NCI-H2196 treated with DMSO at 0.1 percent for 48 hours (cell line): Measurements from ENCODE around the gene LGALS8.

Source experiments
- DNase-seq: peaks from one replicate; lab custom pipeline; 2025; ENCODE audit not compliant: unreplicated experiment; lab: John Stamatoyannopoulos, UW

Gene LGALS8

DNA sequence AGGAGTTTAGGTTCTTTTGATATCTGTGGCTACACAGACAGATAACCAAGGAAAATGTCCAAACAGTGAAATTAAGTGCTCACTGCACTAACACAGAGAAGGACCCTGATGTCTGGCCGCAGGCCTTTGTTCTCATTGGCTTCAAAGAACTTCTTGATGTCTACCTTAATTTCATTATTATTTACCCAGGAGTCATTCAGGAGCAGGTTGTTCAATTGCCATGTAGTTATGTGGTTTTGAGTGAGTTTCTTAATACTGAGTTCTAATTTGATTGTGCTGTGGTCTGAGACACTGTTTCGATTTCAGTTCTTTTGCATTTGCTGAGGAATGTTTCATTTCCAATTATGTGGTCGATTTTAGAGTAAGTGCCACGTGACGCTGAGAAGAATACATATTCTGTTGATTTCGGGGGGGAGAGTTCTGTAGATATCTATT is 15.2 kb upstream of the LGALS8 start:
- DNase-seq, result no peak

GRCh38 chr1:236509203-236509602 is 14.6 kb upstream of the LGALS8 start:
- no peak for DNase-seq

- DNase-seq, result no peak
Measured at GRCh38 chr1:236509647-236510401, 14.0 kb upstream of the LGALS8 start.

GRCh38 chr1:236511735-236512418 is 11.9 kb upstream of the LGALS8 start:
- DNase-seq, result no peak

DNA sequence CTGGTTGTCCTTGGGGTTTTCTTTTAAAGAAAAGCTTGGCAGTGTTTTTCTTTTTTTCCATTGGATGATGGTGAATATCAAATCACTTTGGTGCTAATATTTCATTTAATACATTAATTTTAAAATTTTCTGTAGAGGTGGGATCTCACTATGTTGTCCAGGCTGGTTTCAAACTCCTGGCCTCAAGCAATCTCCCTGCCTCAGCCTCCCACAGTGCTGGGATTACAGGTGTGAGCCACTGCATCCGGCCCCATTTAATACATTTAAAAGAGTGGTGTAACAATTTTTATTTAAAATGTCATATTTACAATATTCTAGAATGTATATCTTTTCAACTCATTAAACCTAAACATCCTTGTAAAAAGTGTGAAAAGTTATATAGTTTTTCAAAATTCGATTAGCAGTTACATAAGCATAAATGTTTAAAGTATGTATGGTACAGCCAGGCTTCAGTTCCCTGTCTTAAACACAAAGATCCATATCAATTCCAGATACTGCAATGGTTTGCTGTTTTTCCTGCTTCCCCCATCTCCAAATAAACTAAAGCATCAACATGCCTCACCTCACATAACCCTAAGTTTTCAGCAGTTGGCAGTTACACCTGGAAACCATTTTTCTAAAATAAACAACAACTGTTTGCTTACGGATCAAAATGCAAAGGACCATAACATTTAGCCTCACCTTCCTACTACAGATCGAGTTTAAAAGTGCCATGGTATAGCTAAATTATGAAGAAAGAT is 8.9 kb upstream of the LGALS8 start:
- DNase-seq, result peak; percentile 36

- DNase-seq, result peak; percentile 30
Measured at GRCh38 chr1:236515443-236515958, 8.3 kb upstream of the LGALS8 start.

DNA sequence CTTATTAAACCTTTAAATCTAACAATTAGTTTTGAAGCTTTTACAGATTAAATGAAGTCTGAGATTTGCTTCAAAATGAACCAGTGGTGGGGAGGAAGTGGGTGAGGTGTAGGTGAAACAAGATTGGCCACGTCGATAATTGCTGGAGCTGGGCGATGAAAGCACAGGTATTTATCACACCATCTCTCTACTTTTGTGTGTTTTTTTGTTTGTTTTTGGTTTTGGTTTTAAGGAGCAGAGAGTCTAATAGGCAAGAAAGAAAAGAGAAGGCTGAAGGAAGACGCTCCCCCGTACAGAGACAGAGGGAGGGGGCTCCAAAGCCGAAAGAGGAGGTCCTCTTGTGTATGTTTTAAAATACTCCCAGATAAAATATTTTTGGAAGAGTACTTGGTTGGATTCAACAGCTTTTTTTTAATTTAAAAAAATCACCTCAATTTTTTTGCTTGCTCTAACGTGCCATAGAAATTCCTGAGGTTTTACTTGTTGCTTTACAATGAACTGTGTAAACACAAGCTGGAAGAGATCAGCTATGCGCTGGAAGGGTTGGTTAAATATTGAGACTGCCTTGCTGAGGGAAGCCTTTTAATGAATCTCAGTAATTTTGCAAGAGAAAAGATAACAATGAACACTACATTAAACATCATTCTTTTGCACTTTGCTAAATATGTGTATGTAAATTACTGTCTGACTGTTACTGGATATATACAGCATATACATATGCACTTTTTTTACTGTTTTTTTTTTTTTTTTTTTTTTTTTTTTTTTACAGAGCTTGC is 6.7 kb upstream of the LGALS8 start:
- DNase-seq, result no peak

- no peak for DNase-seq
Measured at GRCh38 chr1:236518322-236518721, 5.5 kb upstream of the LGALS8 start.

- no peak for DNase-seq
Measured at GRCh38 chr1:236520445-236521005, 3.3 kb upstream of the LGALS8 start.

DNA sequence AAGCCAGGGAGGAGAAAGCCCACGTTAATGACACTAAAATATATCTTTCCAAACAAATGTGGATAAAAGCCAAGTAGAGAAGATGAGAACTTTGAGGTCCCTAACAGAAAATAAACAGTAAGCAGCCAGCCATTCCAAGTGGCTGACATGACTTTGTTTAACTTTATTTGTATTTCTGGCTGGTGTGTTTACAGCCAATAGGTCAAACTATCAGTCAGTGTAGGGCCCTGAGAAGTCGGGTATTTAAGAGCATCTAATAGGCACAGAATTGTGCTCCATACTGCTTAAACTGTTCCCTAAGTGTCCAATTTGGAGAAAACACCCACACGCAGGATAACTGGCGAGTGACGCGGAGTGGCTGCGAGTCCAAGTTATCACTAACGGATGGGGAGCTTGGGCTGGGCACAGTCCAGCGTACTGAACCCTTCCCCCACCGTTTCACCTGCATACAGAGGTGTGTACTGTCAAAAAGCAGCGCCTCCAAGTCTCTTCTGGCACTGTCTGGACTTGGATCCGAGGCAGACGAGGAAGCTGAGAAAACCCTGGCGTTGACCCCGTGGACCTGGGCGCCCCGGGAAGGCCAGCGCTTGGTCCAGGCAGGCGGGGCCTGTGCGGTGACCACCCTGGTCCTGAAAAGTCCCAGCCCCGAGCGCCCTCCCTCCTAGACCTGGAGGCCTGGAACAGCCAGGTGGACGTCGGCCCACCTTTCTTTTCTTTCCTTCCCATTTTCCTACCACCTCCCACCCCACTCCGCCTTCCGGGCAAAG is 662 bp upstream of the LGALS8 start:
- DNase-seq, result no peak

- DNase-seq, result no peak
Measured at GRCh38 chr1:236524142-236524894, 536 bp downstream of the LGALS8 start.

DNA sequence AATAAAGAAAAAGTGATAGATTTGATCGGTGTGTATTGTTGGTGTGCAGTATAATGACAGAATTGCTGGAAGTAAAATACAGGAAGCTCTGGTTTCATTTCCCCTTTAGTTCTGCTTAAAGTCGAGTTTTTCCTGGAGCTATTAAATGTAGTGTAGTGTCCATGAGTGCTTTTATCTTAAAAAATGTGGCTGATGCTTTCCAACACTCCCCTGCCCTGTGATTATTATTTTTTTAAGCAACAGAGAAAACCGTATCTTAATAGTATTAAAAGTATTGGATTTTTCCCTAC is 1.1 kb downstream of the LGALS8 start:
- no peak for DNase-seq

GRCh38 chr1:236526079-236526478 is 2.3 kb downstream of the LGALS8 start:
- DNase-seq, result no peak

DNA sequence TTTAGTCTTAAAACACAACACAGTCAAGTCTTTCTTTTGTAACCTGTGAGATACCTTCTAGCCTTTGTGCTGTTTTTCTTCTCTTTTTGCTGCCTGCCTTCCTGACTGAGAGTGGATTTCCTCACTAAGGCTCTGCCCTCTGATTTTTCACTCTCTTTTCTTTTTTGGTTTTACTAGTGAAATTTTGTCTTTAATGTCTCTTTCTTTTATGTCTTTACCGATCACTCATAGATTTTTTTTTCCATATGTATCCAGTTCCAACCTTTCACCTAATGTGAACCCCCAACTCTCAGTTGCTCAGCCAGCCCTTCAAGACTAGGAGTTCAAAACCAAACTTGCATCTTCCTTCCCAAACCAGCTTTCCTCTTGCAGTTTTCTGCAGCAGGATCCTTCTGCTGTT is 6.5 kb downstream of the LGALS8 start:
- DNase-seq, result no peak

- no peak for DNase-seq
Measured at GRCh38 chr1:236530959-236531358, 7.2 kb downstream of the LGALS8 start.

DNA sequence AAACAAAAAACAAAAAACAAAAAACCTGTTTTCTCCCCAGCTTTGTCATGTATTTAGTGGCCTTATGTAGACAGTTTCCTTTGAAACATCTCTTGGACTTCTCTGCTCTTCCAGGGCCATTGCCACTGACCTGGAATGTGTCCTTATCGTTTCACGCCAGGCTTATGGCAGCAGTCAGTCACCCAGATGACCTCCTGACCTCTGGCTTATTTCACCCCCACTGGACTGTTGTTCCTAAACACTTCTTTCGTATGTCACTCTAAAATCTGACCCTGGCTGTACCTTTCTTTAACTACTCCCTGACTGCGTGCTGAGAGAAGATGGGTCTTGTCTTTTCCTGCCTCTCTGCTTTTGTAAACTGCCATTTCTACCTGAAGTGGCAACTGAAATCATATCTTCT is 9.1 kb downstream of the LGALS8 start:
- DNase-seq, result no peak

DNA sequence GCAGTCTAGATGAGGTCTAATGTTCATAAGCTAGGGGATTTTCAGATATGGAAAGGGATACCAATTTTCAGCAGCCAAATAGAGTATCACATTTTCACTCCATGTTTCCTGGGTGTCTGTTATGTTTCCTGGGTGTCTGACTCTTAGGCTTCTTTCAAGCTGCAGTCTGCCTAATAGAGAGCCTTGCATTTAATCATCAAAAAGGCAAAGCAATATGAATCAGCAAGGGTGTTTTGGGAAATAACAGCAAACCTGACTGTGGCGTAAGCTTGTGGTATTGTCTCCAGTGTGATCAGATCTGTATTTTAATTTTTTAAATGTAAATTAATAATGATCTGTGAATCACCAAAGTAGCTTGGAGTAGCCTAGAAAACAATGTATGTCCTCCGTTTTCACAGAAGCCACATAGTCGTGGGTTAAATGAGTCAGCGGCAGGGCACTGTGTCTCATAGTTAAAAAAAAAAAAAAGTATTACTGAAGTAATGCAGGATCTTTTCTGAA is 10.4 kb downstream of the LGALS8 start:
- no peak for DNase-seq

DNA sequence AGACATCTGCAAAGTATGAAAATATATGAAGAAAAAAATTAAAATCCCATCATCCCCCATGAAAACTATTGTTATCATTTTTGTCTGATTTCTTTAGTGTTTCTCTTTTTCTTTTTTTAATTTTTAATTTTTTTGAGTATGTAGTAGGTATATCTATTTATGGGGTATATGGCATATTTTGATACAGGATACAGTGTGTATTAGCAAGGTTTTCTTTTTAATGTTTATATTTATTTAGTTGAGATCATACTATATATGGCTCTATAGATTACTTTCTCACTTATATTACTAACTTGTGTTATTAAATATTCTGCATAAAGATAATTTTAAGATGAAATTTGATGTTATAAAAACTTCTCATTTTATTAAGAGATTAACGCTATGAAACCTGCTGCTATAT is 11.4 kb downstream of the LGALS8 start:
- no peak for DNase-seq

- DNase-seq, result peak; percentile 46
Measured at GRCh38 chr1:236535662-236536161, 11.9 kb downstream of the LGALS8 start.
